HL-60 (cell line): ENCODE measurements around the gene TMEM101.

Source experiments
- POLR2AphosphoS5 ChIP-seq: IDR thresholded peaks from 2 replicates; pipeline ENCODE4 v1.6.1; 2012; ENCODE audit warnings: low read depth
- SPI1 ChIP-seq: IDR thresholded peaks from 2 replicates; pipeline ENCODE4 v1.6.1; 2012; ENCODE audit warnings: low read depth, mild to moderate bottlenecking, borderline replicate concordance
- TF ChIP-seq, protein P1 (sequence below): IDR thresholded peaks from one replicate; pipeline ENCODE4 v1.5.1; 2011; ENCODE audit warnings: low read length, control low read depth, inconsistent platforms; ENCODE audit not compliant: insufficient read depth
- TF ChIP-seq, protein P2 (sequence below): IDR thresholded peaks from 2 replicates; pipeline ENCODE4 v1.6.1; 2012; ENCODE audit warnings: low read depth; ENCODE audit not compliant: insufficient replicate concordance

DNA sequence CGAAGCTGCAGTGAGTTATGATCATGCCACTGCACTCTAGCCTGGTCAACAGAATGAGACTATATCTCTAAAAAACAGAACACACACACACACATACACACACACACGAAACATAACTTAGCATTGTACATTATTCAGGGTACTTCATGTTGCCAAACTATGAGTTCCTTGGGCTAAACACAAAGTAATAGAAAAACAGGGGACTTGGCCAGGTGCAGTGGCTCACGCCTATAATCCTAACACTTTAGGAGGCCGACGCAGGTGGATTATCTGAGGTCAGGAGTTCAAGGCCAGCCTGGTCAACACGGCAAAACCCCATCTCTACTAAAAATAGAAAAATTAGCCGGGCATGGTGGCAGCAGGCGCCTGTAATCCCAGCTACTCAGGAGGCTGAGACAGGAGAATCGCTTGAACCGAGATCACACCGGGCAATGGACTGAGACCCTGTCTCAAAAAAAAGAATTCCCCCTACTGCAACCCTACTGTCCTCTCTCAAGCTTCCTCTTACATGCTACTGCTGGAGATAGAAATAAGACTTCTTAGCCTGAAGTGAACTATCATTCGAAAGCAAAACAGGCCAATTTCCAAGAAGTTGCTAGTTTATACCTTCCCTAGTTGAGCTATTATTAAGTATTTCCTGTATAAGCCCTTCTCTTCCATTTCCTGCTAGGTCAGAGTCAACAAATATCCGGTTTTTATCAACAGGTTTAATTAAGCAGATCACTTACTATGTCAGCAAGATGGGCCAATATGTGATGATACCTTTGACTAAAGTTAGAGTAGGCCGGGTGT is 44.5 kb upstream of the TMEM101 start:
- TF ChIP-seq, protein P1, sequence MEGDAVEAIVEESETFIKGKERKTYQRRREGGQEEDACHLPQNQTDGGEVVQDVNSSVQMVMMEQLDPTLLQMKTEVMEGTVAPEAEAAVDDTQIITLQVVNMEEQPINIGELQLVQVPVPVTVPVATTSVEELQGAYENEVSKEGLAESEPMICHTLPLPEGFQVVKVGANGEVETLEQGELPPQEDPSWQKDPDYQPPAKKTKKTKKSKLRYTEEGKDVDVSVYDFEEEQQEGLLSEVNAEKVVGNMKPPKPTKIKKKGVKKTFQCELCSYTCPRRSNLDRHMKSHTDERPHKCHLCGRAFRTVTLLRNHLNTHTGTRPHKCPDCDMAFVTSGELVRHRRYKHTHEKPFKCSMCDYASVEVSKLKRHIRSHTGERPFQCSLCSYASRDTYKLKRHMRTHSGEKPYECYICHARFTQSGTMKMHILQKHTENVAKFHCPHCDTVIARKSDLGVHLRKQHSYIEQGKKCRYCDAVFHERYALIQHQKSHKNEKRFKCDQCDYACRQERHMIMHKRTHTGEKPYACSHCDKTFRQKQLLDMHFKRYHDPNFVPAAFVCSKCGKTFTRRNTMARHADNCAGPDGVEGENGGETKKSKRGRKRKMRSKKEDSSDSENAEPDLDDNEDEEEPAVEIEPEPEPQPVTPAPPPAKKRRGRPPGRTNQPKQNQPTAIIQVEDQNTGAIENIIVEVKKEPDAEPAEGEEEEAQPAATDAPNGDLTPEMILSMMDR, result no peak
- TF ChIP-seq POLR2AphosphoS5 (no peak), SPI1 (no peak)
- TF ChIP-seq, protein P2, sequence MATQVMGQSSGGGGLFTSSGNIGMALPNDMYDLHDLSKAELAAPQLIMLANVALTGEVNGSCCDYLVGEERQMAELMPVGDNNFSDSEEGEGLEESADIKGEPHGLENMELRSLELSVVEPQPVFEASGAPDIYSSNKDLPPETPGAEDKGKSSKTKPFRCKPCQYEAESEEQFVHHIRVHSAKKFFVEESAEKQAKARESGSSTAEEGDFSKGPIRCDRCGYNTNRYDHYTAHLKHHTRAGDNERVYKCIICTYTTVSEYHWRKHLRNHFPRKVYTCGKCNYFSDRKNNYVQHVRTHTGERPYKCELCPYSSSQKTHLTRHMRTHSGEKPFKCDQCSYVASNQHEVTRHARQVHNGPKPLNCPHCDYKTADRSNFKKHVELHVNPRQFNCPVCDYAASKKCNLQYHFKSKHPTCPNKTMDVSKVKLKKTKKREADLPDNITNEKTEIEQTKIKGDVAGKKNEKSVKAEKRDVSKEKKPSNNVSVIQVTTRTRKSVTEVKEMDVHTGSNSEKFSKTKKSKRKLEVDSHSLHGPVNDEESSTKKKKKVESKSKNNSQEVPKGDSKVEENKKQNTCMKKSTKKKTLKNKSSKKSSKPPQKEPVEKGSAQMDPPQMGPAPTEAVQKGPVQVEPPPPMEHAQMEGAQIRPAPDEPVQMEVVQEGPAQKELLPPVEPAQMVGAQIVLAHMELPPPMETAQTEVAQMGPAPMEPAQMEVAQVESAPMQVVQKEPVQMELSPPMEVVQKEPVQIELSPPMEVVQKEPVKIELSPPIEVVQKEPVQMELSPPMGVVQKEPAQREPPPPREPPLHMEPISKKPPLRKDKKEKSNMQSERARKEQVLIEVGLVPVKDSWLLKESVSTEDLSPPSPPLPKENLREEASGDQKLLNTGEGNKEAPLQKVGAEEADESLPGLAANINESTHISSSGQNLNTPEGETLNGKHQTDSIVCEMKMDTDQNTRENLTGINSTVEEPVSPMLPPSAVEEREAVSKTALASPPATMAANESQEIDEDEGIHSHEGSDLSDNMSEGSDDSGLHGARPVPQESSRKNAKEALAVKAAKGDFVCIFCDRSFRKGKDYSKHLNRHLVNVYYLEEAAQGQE, result no peak
